ENCODE data around the gene DSTYK.
"Not testable (repeated sequence)": the region's sequence is repeated elsewhere in the genome, so short reads cannot be mapped to it uniquely, and the experiment has no call there.

The DSTYK gene

GRCh38 chr1:205183676-205184335 is 27.7 kb downstream of the DSTYK start:
- in situ Hi-C loops (cut with HindIII; ENCODE audit: low sequenced_read_pairs) = no loop called here

GRCh38 chr1:205182930-205183329 is 28.6 kb downstream of the DSTYK start:
- in situ Hi-C loops (cut with HindIII; ENCODE audit: low sequenced_read_pairs) = no loop called here

- in situ Hi-C loops (cut with HindIII; ENCODE audit: low sequenced_read_pairs) = not testable (repeated sequence)
Measured at GRCh38 chr1:205180331-205180730, 31.2 kb downstream of the DSTYK start.

GRCh38 chr1:205179842-205180241 is 31.7 kb downstream of the DSTYK start:
- in situ Hi-C loops (cut with HindIII; ENCODE audit: low sequenced_read_pairs) = no loop called here

DNA sequence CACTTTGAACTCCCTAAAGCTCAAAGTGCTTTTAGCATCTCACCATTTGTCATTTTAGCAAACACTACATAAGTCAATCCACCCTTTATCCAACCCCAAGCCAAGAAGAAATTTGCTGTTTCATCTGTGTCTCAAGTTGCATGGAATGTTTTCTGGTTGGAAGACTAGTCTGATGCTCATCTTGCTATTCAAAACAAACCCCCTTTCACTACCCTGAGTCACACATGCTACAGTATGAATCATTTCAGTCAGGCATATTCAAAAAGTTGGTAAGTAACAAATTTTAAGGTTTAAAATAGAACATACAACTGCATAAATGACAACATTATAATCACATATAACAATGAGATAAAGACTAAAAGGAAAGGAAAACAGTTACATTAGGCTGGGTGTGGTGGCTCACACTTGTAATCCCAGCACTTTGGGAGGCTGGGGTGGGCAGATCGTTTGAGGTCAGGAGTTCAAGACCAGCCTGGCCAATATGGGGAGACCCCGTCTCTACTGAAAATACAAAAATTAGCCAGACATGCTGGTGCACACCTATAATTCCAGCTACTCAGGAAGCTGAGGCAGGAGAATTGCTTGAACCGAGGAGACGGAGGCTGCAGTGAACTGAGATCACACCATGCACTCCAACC is 38.7 kb downstream of the DSTYK start:
- in situ Hi-C loops (cut with HindIII; ENCODE audit: low sequenced_read_pairs) = no loop called here

- in situ Hi-C loops (cut with HindIII; ENCODE audit: low sequenced_read_pairs) = no loop called here
Measured at GRCh38 chr1:205171369-205171768, 40.1 kb downstream of the DSTYK start.

DNA sequence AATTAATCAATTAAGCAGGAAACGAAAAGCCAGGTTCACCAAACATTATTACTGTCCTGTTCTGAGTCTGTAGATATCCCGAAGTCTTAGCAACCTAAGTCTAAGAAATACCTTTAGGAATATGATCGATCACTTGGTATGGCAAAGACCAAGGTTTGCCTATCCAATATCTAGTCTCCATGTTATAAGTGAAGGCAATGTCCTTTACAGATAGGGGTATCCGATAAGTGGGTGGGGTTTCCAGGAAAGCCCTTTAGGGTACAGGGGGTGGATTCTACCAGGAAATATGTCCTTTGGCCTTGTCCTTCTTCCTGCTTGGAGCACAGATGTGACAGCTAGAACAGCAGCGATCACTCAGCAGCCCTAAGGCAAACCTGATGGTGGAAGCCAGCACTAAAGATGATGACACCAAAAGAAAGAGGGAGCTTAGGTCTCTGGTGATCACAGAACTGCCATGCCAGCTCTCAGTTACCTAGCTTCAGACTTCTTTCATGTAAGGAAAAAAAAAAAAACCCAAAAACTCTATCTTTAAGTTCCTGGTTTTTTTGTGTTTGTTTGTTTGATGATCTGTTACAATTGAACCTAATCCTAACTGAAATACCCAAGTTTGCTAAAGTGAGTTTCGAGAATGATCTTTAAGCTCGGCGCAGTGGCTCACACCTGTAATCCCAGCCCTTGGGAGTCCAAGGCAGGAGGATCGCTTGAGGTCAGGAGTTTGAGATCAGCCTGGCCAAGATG is 40.8 kb downstream of the DSTYK start:
- in situ Hi-C loops (cut with HindIII; ENCODE audit: low sequenced_read_pairs) = no loop called here

GRCh38 chr1:205169248-205169647 is 42.3 kb downstream of the DSTYK start:
- in situ Hi-C loops (cut with HindIII; ENCODE audit: low sequenced_read_pairs) = no loop called here

- in situ Hi-C loops (cut with HindIII; ENCODE audit: low sequenced_read_pairs) = no loop called here
Measured at GRCh38 chr1:205168291-205168690, 43.2 kb downstream of the DSTYK start.

DNA sequence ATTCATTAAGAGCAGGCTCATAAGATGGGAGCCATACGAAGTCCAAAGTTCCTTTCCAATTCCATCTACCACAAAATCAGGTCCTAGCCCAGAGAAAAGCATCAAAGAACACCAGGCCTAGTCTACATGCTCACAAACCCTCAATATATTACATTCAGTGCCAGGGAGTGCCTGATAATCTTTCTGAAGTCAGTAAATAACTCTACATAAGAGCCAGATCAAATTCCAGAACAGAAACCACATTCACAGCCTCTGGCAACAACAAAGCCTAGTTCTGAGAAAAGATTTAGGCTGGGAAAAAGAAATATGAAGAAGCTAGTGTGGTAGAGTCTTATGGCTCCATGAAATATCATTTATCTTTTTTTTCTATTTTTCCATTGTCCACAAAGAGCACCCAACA is 49.2 kb downstream of the DSTYK start:
- in situ Hi-C loops (cut with HindIII; ENCODE audit: low sequenced_read_pairs) = no loop called here

GRCh38 chr1:205161076-205161475 is 50.4 kb downstream of the DSTYK start:
- in situ Hi-C loops (cut with HindIII; ENCODE audit: low sequenced_read_pairs) = no loop called here

DNA sequence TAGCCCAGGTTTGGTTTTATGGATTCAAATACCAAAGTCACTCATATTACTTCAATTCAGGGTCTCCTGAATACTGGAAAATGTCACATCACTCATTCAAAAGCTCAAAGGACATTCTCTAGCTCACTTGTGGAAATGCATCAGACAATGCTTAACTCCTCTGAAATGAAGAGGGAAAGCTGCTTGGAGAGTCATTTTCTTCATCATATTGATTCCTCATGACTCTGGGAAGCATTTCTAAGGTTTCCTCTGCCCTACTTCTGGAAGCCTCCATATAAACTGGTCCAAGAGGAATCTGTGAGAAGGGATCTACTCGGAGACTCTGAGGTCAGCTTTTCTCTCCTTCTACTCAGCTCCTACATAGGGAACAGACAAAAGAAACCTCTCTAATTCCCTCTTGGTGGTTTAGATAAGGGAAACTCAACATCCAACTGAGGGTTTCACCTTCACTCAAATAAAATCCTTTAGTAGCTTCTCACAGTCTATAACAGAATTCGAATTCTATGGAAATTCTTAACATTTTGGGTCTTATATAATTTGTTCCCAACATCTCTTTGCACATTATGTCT is 53.4 kb downstream of the DSTYK start:
- in situ Hi-C loops (cut with HindIII; ENCODE audit: low sequenced_read_pairs) = no loop called here

DNA sequence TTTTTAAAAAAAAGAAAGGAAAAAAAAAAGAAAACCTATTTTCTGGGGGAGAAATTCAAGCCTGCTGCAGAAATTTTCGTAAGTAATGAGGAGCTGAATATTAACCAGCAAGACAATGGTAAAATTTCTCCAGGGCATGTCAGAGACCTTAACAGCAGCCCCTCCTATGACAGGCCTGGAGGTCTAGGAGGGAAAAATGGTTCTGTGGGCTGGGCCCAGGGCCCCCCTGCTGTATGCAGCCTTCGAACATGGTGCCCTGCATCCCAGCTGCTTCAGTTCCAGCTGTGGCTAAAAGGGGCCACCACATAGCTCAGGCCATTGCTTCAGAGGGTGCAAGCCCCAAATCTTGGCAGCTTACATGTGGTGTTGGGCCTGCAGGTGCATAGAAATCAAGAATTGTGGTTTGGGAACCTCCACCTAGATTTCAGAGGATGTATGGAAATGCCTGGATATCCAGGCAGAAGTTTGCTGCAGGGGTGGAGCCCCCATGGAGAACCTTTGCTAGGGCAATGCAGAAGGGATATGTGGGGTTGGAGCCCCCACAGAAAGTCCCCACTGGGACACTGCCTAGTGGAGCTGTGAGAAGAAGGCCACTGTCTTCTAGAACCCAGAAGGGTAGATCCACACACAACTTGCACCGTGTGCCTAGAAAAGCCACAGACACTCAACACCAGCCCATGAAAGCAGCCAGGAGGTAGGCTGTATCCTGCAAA is 55.7 kb downstream of the DSTYK start:
- in situ Hi-C loops (cut with HindIII; ENCODE audit: low sequenced_read_pairs) = not testable (repeated sequence)

- in situ Hi-C loops (cut with HindIII; ENCODE audit: low sequenced_read_pairs) = no loop called here
Measured at GRCh38 chr1:205152505-205152904, 59.0 kb downstream of the DSTYK start.

DNA sequence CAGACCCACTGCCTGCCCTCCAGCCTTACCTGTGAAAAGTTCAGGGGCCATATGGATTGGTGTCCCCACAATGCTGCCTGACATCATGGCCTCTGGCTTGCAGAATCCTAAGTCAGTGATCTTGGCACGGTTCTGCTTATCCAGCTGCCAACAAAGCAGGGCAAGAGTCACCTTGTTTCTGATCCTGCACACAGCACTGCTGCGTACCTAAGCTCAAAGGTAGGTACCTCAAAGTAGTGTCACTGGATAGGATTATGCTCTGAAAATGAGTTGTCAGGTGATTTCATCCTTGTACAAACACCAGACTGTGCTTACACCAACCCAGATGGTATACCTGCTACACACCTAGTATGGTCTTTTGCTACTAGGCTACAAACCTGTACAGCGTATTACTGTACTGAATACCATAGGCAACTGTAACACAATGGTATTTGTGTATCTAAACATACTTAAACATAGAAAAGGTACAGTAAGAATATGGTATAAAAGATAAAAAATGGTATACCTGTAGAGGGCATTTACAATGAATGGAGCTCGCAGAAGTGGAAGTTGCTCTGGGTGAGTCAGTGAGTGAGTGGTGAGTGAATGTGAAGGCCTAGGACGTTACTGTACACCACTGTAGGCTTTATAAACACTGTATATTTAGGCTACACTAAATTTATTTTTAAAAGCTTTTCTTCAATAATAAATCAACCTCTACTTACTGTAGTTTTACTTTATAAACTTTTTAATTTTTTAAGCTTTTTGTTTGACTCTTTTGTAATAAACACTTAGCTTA is 60.7 kb downstream of the DSTYK start:
- in situ Hi-C loops (cut with HindIII; ENCODE audit: low sequenced_read_pairs) = no loop called here

DNA sequence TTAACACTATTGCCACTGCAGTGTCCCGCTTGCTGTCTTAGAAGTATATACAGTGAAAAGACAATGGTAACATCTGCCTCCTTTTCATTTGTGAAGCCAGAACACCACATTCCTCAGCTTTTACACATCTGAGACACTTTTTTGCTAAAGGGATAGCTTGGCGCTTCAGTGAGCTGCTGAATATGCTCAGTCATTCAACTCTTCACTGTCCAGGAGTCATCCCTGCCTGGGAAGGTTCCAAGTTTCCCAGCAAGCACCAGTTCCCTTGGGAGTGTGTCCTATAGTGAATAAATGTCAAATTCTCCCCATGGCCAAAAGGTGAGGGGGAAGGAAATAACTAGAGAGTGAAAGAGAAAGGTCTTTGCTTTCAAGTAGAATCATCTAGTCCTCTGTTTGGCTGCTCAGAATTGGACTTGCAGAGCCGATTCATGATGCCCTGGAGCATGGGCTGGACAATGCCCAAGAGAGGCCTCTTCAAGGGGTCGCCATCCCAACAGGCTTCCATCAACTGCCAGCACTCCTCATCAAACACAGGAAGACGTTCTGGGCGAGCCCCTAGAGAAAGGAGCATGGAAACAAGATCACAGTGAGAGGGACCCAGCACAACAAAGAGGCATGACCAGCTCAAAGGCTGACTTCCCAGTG is 64.2 kb downstream of the DSTYK start:
- in situ Hi-C loops (cut with HindIII; ENCODE audit: low sequenced_read_pairs) = no loop called here

- in situ Hi-C loops (cut with HindIII; ENCODE audit: low sequenced_read_pairs) = no loop called here
Measured at GRCh38 chr1:205144751-205145150, 66.8 kb downstream of the DSTYK start.

DNA sequence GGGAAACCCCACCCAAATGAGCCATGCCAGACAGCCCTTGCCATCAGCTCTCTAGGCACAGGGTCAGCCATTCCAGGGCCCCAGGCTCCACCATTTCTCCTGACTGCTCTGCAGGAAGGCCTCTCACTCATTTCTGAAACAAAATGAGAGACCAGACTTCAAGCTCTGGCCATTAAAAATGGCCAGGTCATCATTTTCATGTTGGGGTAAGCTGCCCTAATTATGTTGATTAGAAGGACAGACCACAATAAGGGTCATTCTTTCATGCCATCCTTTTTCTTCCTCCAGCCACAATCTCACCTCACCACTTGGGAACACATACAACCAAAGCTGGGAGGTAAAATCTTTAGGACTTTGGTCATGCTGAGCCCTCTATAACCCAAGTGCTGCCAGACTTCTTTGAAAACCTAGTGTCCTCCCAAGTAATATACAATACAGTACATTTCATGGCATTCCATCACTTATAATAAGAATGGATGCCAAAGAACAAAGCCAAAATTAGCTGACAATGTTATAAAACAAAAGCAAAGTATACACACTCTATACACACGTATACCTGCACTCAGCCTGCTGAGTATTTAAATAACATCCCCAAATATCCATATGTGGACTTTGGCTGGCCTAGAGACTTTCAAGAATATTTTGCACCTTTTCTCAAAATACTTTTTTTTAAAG is 67.3 kb downstream of the DSTYK start:
- in situ Hi-C loops (cut with HindIII; ENCODE audit: low sequenced_read_pairs) = no loop called here

GRCh38 chr1:205142102-205142469 is 69.4 kb downstream of the DSTYK start:
- in situ Hi-C loops (cut with HindIII; ENCODE audit: low sequenced_read_pairs) = no loop called here

All from DLD1 (cell line).